Ovary (tissue), 3 donors: ENCODE measurements around the gene TNFRSF11A.

Source experiments
- CTCF ChIP-seq, 3 donors: fragments of 450-650 bp in 2 of 3; fragments of 200-600 bp in 1 of 3; IDR thresholded peaks; one replicate each; pipeline versions ENCODE4 v1.5.1 to v1.8.0; 2016 to 2022; ENCODE audit warnings: antibody characterized with exemption in 3 of 3, mild to moderate bottlenecking in 1 of 3
- EP300 ChIP-seq: sonication (generic); formaldehyde crosslinking; IDR thresholded peaks from one replicate; pipeline ENCODE4 v1.6.1; 2017; ENCODE audit warnings: antibody characterized with exemption
- POLR2A ChIP-seq: fragments of 450-650 bp; IDR thresholded peaks from one replicate; pipeline ENCODE4 v1.6.1; 2017; ENCODE audit warnings: antibody characterized with exemption, mild to moderate bottlenecking, moderate library complexity
- donor health status: DM: no; HTN: no; CAD: no.

GRCh38 chr18:62403120-62403519 is 78.0 kb downstream of the TNFRSF11A start:
- TF ChIP-seq POLR2A, result no peak
- TF ChIP-seq CTCF (IDR thresholded peaks at IDR 0.05), result no peak
- TF ChIP-seq EP300, result no peak
